Fibroblast of gingiva (primary cell): Measurements from ENCODE around the gene DCK.

Experiments
- DNase-seq: peaks from one replicate; pipeline ENCODE4 v3.0.0-alpha.2; 2011; ENCODE audit warnings: low read depth

DCK gene

DNA sequence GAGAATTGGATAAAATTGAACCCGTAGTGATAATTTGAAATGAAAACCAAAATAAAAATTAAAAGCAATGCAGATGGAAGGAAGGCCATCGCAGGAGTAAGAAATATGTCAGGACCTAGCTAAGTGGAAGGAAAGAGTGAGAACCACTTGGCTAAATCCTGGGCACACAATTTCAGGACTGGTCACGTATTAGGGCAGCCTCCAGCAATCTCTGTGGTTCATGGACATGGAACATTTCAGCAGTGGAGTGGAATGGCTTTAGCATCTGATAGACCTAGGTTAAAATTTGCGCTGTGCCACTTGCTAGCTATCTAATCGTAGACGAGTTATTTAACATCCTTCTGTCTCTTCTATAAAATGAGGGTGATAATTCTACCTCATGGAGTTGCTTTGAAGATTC lies 71.1 kb downstream of the DCK start:
- DNase-seq = no peak

DNA sequence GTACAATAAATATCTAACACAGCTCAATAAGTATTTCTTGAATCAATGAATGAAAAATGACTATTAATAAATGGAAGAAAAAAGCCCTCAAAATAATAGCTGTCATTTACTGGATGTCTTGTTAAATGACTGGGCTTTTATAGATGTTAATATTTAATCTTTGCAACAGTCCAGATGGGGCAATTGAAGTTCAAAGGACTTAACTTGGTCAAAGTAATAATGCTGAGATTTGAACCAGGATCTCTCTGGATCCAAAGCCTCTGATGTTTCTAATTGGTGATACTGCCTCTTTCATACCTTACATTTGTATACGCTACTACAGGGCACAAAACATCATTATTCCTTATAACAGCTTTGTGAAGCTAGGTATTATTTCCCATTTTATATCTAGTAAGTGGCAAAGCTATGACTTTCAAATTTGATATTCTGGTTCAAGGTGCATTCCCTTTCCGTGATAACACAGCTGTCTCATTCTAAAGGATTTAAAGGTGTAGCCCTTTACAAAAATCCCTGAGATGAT lies 72.6 kb downstream of the DCK start:
- no peak for DNase-seq

DNA sequence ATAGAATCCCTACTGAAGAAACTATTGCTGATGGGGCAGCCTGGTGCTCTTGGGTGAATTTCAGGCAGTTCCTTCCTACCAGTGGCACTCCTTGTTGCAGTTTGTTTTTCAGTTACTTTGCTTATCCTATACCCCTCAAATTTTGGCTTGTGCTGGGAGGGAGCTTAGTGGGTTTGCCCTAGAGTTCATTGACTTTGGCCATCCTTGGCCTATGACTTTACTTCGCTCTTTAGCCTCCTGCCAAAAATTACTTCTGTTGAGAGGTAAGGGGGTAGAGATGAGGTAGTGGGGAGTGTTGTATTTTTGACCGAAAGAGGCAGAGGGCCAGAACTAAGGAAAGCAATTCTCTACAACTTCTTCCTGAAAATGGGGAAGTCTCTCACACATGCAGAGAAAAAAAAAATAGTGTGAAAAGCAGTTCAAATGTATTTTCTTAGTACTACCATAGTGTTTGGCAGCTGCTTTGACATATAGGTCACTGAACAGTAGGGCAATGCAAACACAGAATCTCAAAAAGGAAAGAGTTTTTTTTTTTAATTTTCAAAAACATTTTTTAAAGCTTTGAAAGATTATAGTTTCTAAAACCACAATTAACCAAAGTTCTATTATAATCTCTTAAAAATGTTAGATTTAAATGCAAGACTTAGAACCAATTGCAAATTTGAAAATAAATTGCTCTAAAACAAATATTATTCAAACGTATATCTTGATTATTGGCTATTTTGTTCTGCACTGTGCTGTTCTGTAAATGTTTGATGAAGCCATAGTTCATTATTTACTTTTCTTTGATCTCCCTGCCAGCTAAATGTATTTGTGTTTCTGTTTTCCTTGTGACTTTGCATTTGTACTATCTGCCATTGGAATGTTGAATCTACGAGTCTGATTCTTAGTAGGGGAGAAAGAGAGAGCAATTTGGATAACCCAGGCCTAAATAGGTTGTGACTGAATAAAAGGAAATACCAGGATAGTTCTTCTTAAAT lies 73.6 kb downstream of the DCK start:
- no peak for DNase-seq

DNA sequence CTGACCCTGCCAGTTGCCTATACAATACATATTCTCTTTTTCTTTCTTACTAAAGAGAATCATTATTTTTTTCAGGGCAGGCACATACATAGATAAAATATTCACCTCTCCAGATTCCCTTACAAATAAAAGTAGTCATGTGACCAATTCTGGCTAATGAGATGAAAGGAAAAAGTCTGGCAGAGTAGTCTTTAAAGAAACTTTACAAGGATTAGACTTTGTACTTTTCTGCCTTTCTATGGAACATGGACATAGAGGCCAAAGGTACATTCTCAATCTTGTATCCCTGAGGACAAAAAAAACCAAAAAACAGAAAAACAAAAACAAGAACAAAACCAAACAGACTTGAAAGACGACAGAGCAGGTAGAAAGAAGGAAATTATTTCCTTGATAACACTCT lies 75.6 kb downstream of the DCK start:
- DNase-seq = no peak

DNA sequence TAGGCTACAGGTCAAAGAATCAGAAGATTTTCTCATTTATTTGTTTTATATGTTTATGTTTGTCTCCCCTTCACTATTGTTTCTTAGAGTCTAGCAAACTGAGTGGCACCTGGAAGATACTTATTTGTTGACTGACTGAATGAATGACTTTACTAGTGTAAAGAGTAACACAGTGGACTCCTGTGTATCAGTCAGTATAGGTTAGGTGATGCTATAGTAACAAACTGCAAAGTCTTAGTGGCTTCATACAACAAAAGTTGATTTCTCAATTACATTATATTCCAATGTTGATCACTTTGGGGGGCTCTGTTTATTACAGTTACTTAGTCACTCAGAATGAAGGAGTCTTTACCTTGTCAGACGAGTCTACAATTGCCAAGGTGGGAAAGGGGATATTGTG lies 76.6 kb downstream of the DCK start:
- no peak for DNase-seq

DNA sequence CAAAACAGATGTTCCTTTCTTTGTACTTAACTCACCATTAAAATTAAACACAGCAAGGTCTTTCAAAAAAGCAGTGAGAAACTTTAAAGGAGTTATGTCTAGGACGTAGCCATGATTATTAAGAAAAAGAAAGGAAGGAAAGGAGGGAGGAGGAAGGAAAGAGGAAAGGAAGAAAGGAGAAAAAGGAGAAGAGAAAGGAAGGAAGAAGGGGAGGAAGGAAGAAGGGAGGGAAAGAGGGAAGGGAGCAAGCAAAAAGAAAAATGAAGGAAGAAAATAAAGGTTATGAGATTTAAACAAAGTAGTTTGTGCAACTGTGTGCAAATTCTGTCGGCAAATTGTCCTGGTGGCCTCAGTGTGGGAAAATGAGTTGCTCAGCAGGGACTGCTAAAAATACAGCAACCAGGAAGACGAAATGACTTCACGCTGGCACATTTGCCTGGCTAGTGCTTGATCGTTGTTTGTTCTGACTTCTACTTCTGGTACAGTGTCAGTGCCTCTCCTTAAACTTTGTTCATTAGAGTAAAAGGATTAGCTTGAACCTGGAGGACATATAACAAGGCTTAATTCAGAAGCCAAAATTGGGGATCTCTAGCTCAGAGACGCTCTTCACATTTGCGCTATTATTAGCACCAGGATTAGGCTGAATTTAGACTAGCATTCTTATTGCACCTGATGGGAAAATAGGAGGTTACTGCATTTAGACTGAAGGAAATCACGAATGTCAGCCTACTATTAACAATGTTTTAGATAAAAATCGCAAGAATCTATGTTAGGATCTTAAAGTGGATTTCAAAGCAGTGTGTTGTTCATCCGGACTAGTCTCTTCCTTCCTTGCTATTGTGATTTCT lies 81.2 kb downstream of the DCK start:
- DNase-seq = no peak
